HG02588 (cell line): ENCODE data around the gene THRAP3.
"Not testable (repeated sequence)": the region's sequence is repeated elsewhere in the genome, so short reads cannot be mapped to it uniquely, and the experiment has no call there.

ENCODE experiments used
- ATAC-seq: cut with Tn5 transposase; IDR thresholded peaks from one replicate; pipeline ENCODE4 v1.9.1; 2021; ENCODE audit warnings: mild to moderate bottlenecking, moderate library complexity; ENCODE audit not compliant: unreplicated experiment

The THRAP3 gene

DNA sequence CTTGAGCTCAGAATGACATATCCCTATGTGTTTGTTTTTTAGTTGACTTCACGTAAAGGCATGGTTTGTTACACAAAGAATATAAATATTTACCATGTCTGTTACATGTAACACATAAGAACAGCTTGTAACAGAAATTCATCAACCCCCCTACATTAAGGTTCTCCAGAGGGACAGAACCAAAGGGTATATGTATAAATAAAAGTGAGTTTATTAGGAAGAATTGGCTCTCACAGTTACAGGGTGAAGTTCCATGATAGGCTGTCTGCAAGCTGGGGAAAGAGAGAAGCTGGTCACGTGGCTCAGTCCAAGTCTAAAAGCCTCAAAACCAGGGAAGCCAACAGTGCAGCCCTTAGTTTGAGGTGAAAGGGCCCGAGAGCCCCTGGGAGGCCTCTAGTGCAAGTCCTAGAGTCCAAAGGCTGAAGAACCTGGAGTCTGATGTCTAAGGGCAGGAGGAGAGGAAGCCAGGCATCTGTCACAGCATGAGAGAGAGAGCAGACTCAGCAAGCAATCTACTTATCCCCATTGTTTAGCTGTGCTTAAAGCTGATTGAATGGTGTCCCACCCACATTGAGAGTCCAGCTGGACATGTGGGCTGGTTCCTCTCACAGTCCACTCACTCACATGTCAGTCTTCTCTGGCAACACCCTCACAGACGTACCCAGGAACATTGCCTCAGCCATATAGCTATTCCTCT is 15.8 kb downstream of the THRAP3 start:
- no peak for ATAC-seq

DNA sequence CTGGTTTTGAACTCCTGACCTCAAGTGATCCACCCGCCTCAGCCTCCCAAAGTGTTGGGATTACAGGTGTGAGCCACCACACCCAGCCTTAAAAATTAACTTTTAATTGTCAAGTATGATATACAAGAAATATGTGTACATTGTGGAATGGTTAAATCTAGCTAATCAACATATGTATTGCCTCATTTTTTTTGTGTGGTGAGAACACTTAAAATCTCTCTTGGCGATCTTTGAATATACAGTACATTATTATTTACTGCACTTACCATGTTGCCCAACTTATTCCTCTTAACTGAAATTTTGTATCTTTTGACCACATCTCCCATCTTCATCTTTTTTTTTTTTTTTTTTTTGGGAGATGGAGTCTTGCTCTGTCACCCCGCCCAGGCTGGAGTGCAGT is 23.3 kb downstream of the THRAP3 start:
- no peak for ATAC-seq

DNA sequence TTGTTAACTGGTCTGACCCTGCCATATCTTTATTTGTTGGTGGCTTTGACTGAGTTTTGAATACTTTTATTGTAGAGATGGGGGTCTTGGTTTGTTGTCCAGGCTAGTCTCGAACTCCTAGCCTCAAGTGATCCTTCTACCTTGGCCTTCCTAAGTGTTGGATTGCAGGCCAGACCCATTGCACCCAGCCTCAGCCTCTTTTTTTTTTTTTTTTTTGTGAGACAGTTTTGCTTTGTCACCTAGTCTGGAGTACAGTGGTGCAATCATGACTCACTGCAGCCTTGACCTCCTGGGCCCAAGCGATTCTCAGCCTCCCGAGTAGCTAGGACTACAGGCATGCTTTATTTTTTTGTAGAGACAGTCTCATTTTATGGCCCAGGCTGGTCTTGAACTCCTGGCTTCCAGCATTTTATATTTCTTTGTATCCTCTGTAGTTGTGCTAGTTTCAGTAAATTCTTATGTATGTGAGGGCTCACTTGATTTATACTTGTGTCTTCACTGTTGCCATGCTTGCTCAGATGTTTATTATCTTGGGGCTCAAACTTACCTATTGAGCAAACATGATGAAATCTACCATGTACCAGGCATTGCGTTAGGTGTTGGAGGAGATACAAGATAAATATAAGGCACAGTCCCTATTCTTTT is 24.1 kb downstream of the THRAP3 start:
- ATAC-seq = no peak

GRCh38 chr1:36251794-36252481 is 27.7 kb downstream of the THRAP3 start:
- no peak for ATAC-seq

DNA sequence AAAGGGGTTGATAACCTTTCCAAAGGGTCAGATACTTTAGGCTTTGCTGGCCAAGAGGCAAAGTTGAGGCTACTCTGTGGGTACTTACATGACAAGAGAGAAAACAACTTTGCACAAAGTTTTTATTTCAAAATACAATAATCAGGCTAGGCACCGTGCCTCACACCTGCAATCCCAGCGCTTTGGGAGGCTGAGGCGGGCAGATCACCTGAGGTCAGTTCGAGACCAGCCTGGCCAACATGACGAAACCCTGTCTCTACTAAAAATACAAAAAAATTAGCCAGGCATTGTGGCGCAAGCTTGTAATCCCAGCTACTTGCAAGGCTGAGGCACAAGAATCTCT is 28.2 kb downstream of the THRAP3 start:
- not testable (repeated sequence) for ATAC-seq

- ATAC-seq = no peak
Measured at GRCh38 chr1:36253161-36253862, 29.1 kb downstream of the THRAP3 start.

- no peak for ATAC-seq
Measured at GRCh38 chr1:36256558-36257374, 32.5 kb downstream of the THRAP3 start.

- no peak for ATAC-seq
Measured at GRCh38 chr1:36257375-36257767, 33.1 kb downstream of the THRAP3 start.

DNA sequence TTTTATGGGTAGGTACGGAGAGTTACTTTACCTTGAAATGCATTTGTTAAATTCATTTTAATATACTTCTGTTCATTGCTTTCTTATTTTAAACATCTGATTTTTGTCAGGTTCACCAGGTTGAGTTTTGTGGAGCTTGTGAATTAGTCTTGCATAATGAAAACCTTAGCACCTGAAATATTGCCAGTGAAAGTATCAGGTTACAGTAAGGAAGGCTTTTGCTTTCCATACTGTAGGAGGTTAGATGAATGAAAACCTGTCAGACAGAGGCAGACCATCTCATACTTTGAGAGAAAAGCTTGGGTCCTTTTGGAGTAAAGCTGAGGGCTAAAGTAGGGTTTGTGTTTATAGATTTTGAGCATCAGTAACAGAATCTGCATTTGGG is 34.7 kb downstream of the THRAP3 start:
- ATAC-seq = no peak

DNA sequence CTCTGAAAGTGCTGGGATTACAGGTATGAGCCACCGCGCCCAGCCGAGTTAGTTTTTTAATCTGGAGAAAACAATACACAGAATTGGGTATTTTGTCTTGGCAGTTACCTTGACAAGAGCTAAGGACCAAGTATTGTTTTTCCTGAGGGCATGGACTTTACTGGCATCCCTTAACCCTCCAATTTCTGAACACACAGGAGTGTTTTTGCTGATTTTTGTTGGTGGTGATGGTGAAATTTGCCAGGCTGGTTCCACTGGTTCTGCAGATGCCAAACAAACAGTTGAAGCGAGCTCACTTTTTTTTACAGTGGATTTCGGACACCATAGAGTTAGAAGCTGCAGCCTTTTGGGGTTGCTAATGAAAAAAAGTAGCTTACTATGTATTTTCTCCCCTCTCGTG is 44.7 kb downstream of the THRAP3 start:
- no peak for ATAC-seq

GRCh38 chr1:36269408-36269838 is 45.2 kb downstream of the THRAP3 start:
- ATAC-seq = no peak

- no peak for ATAC-seq
Measured at GRCh38 chr1:36273024-36273423, 48.8 kb downstream of the THRAP3 start.

DNA sequence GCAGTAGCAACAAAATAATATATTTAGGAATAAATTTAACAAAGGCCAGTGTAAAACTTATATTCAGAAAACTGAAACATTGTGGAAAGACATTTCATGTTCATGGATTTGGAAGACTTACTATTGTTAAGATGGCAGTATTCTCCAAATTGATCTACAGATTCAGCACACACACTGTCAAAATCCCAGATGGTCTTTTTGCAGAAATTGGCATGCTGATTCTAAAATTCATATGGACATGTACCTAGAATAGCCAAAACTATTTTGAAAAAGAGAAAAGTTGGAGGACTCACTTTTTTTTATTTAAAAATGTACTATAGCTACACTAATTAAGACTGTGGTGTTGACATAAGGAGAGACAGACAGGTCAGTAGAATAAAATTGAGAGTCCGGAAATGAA is 50.0 kb downstream of the THRAP3 start:
- ATAC-seq = no peak

GRCh38 chr1:36276688-36277087 is 52.4 kb downstream of the THRAP3 start:
- ATAC-seq = no peak

GRCh38 chr1:36279110-36279788 is 55.0 kb downstream of the THRAP3 start:
- ATAC-seq = no peak

DNA sequence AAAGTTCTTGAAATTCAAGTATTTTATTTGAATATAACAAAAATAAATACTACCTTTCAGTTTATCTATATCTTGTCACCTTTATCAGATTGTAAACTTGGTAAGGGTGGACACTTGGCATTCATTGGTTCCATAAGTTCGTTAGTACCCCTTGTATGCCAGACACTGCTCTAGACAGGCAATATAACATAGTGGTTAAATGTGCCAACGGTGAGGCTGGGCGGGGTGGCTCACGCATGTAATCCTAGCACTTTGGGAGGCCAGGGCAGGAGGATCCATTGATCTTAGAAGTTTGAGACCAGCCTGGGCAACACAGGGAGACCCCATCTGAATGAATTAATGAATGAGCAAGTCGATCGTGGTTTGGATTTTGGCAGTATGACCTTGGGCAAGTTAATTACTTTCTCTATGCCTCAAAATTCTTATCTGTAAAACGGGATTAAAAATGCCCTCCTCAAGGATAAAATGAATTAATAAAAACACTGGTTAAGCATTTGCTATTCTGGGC is 55.6 kb downstream of the THRAP3 start:
- ATAC-seq = no peak

DNA sequence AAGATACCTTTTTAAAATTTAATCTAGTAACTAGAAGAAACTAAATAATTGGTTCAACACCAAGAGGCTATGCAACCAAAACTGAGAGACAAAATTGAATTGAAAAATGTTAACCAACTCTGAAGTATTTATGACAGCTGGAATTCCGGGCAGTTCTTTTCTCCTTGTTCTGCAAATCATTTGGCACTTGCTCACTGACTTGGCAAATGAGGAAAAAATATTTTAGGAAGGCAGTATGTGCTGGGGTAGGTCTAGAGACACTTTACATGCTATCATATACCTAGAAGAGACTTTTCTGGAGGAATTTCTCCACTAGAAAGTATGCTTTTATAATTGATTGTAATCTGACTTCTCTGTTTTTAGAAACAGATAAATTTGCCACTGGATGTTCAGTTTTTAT is 59.8 kb downstream of the THRAP3 start:
- no peak for ATAC-seq

DNA sequence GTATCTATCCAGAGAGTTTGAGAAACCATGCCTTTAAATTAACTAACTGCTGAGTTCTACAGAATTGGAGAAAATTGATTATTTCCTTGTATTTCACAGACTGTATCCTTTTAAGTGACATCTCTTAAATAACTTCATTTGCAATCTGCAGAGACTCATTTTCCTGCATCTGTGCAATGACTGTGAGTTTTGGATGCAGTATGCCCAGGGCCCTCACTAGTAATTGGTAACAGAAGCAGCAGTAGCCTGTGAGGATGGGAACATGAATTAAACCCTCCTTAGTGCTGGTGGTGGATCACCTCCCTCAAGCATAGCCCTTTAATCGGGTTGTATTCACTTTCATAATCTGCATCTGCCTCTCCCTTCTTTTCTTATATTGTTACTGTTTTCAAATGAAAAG is 60.3 kb downstream of the THRAP3 start:
- no peak for ATAC-seq

DNA sequence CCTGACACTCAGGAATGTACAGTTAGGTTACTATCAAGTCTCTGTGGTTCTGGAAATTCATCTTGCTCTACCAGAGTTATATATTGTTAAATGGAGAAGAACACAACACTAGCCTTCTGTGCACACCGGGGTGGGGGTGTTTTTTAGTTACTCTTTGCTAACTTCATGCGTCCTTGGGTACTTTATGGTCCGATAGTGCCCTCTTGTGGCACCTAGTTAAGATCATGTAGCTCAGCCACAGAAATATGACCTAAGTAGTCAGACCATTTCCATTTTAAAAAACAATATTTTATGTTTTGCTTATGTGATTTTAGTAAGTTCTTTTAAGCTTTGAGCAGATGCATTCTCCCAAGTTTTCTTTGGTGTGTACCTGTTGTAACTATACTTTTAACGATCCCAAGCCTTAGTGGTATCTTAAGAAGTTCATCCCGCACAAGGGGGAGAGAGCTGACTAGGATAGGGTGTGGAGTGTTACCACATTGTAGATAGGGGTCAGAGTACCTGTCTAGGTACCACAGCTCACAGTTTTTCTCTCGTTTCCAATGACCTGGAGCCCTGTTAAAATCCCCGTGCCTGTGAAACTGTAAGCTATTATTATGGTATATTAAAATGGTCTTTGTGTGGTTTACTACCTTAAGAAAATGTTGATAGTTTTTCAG is 61.3 kb downstream of the THRAP3 start:
- ATAC-seq = no peak

DNA sequence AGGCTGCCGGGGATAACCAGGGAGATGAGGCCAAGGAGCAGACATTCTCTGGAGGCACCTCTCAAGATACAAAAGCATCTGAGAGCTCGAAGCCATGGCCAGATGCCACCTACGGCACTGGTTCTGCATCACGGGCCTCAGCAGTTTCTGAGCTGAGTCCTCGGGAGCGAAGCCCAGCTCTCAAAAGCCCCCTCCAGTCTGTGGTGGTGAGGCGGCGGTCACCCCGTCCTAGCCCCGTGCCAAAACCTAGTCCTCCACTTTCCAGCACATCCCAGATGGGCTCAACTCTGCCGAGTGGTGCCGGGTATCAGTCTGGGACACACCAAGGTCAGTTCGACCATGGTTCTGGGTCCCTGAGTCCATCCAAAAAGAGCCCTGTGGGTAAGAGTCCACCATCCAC is 62.6 kb downstream of the THRAP3 start:
- ATAC-seq = no peak
